SK-N-MC (cell line): ENCODE results near the gene PCDHGA1.
"Not testable (repeated sequence)": the region's sequence is repeated elsewhere in the genome, so short reads cannot be mapped to it uniquely, and the experiment has no call there.

ENCODE experiments used
- DNase-seq: peaks from one replicate; pipeline ENCODE4 v3.0.0-alpha.2; 2011; ENCODE audit warnings: low read depth, low spot score
- H3K27ac ChIP-seq: fragments of 200-600 bp; sonication (generic); 2 replicates; pipeline ENCODE4 v1.5.1; 2016; ENCODE audit warnings: mixed run types
- H3K36me3 ChIP-seq: fragments of 200-600 bp; sonication (generic); 2 replicates; pipeline ENCODE4 v1.6.1; 2017; ENCODE audit warnings: antibody characterized with exemption, low read length, mixed read lengths; ENCODE audit not compliant: insufficient read depth
- H3K4me3 ChIP-seq: fragments of 200-600 bp; sonication (generic); 2 replicates; pipeline ENCODE4 v1.5.1; 2016
- H3K9ac ChIP-seq: fragments of 200-600 bp; sonication (generic); 2 replicates; pipeline ENCODE4 v1.8.0; 2017; ENCODE audit warnings: mixed run types, mixed read lengths; ENCODE audit not compliant: insufficient read length
- H3K9me3 ChIP-seq: fragments of 200-600 bp; sonication (generic); 2 replicates; pipeline ENCODE4 v1.6.1; 2017; ENCODE audit warnings: low read depth, mild to moderate bottlenecking, antibody characterized with exemption, low read length, moderate library complexity, mixed read lengths
- EZH2 ChIP-seq: fragments of 200-600 bp; sonication (generic); IDR thresholded peaks from one replicate; pipeline ENCODE4 v1.6.1; 2017; ENCODE audit warnings: antibody characterized with exemption
- FOXP2 ChIP-seq: optimal IDR thresholded peaks from 2 replicates; pipeline ENCODE3; 2011; ENCODE audit warnings: mild to moderate bottlenecking, moderate library complexity; ENCODE audit not compliant: insufficient read depth; ENCODE audit errors: extremely low read length, control extremely low read depth
- POLR2AphosphoS5 ChIP-seq: IDR thresholded peaks from 2 replicates; pipeline ENCODE4 v1.6.1; 2012; ENCODE audit warnings: mild to moderate bottlenecking, low read depth, low read length, borderline replicate concordance

PCDHGA1 gene

DNA sequence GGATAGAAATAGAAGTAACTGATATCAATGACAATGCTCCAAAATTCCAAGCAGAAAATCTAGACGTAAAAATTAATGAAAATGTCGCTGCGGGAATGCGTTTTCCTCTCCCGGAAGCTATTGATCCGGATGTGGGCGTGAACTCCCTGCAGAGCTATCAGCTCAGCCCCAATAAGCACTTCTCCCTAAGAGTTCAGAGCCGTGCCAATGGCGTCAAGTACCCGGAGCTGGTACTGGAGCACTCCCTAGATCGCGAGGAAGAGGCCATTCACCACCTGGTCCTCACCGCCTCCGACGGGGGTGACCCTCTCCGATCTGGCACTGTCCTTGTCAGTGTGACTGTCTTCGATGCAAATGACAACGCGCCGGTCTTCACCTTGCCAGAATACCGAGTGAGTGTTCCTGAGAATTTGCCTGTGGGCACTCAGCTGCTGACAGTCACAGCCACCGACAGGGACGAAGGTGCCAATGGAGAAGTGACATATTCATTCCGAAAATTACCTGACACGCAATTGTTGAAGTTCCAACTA lies 83.3 kb downstream of the PCDHGA1 start:
- no peak for DNase-seq
- H3K36me3 ChIP-seq = no peaks in the 10 kb centered on the region

GRCh38 chr5:141414548-141415274 lies 84.4 kb downstream of the PCDHGA1 start:
- DNase-seq, H3K27ac ChIP-seq, H3K9me3 ChIP-seq, H3K4me3 ChIP-seq, H3K36me3 ChIP-seq, H3K9ac ChIP-seq: not testable (repeated sequence)

More for the DNA sequence above, 83.3 kb downstream of the PCDHGA1 start:
- TF ChIP-seq EZH2 (no peak), POLR2AphosphoS5 (no peak), FOXP2 (no peak)
- Histone ChIP-seq H3K9ac (no peak overlapping the region), H3K9me3 (no peaks in the 10 kb centered on the region), H3K4me3 (no peak overlapping the region), H3K27ac (no peak overlapping the region)

DNA sequence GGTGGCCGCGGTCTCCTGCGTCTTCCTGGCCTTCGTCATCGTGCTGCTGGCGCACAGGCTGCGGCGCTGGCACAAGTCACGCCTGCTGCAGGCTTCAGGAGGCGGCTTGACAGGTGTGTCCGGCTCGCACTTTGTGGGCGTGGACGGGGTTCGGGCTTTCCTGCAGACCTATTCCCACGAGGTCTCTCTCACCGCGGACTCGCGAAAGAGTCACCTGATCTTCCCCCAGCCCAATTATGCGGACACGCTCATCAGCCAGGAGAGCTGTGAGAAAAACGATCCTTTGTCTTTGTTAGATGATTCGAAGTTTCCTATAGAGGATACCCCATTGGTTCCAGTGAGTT lies 84.9 kb downstream of the PCDHGA1 start:
- H3K4me3 ChIP-seq, H3K9ac ChIP-seq, H3K9me3 ChIP-seq, H3K36me3 ChIP-seq, DNase-seq, H3K27ac ChIP-seq: not testable (repeated sequence)

- H3K36me3 ChIP-seq, H3K9me3 ChIP-seq, H3K27ac ChIP-seq, DNase-seq, H3K9ac ChIP-seq, H3K4me3 ChIP-seq: not testable (repeated sequence)
These were observed 87.3 kb downstream of the PCDHGA1 start, which contains the start of gene PCDHGB7 for GRCh38 chr5:141417494-141418172. Gene PCDHGB7, plus strand, starts transcription at chr5:141417677. Its CDS starts 183 bp downstream, at chr5:141417860.

GRCh38 chr5:141419074-141419880 lies 89.0 kb downstream of the PCDHGA1 start:
- DNase-seq = no peak
- Histone ChIP-seq H3K9me3 (no peaks in the 10 kb centered on the region; the same call in 1 of the 2 replicates), H3K36me3 (no peaks in the 10 kb centered on the region; the same call in 1 of the 2 replicates), H3K4me3 (no peak overlapping the region), H3K9ac (no peak overlapping the region), H3K27ac (no peak overlapping the region)
- no peak for TF ChIP-seq EZH2

- Histone ChIP-seq H3K9ac (peak within 1 kb of the TSS; percentile 63), H3K4me3 (peak within 1 kb of the TSS; percentile 76), H3K27ac (0 out of 2 replicates have a peak within 1 kb of the TSS, but pooled peaks have one; percentile 19), H3K36me3 (peaks cover 6% of the 10 kb centered on the region; the same call in 1 of the 2 replicates), H3K9me3 (no peaks in the 10 kb centered on the region; the same call in 1 of the 2 replicates)
- peak; percentile 55 for DNase-seq
- no peak for TF ChIP-seq POLR2AphosphoS5
- TF ChIP-seq EZH2 = no peak
- no peak for TF ChIP-seq FOXP2
These were observed 90.7 kb downstream of the PCDHGA1 start, which contains the start of gene PCDHGA11 for GRCh38 chr5:141420855-141421488. Gene PCDHGA11, plus strand, starts transcription at chr5:141421051. Its CDS starts 177 bp downstream, at chr5:141421228.

GRCh38 chr5:141421489-141421855 lies 91.2 kb downstream of the PCDHGA1 start:
- Histone ChIP-seq H3K27ac (0 out of 2 replicates have a peak overlapping the region, but pooled peaks have one; percentile 19), H3K4me3 (peak overlapping the region; percentile 76), H3K9me3 (no peaks in the 10 kb centered on the region; the same call in 1 of the 2 replicates), H3K9ac (peak overlapping the region; percentile 63), H3K36me3 (peaks cover 6% of the 10 kb centered on the region; the same call in 1 of the 2 replicates)
- no peak for DNase-seq
- TF ChIP-seq EZH2 (no peak), POLR2AphosphoS5 (no peak), FOXP2 (no peak)

- Histone ChIP-seq H3K4me3 (no peak overlapping the region), H3K27ac (no peak overlapping the region), H3K9me3 (no peaks in the 10 kb centered on the region; the same call in 1 of the 2 replicates), H3K36me3 (peaks cover 12% of the 10 kb centered on the region), H3K9ac (no peak overlapping the region)
- DNase-seq = no peak
- TF ChIP-seq EZH2 (no peak), POLR2AphosphoS5 (no peak), FOXP2 (no peak)
These were observed 92.5 kb downstream of the PCDHGA1 start for GRCh38 chr5:141422742-141423291.
